Measurements from ENCODE around the gene RHBDL1.

The RHBDL1 gene

DNA sequence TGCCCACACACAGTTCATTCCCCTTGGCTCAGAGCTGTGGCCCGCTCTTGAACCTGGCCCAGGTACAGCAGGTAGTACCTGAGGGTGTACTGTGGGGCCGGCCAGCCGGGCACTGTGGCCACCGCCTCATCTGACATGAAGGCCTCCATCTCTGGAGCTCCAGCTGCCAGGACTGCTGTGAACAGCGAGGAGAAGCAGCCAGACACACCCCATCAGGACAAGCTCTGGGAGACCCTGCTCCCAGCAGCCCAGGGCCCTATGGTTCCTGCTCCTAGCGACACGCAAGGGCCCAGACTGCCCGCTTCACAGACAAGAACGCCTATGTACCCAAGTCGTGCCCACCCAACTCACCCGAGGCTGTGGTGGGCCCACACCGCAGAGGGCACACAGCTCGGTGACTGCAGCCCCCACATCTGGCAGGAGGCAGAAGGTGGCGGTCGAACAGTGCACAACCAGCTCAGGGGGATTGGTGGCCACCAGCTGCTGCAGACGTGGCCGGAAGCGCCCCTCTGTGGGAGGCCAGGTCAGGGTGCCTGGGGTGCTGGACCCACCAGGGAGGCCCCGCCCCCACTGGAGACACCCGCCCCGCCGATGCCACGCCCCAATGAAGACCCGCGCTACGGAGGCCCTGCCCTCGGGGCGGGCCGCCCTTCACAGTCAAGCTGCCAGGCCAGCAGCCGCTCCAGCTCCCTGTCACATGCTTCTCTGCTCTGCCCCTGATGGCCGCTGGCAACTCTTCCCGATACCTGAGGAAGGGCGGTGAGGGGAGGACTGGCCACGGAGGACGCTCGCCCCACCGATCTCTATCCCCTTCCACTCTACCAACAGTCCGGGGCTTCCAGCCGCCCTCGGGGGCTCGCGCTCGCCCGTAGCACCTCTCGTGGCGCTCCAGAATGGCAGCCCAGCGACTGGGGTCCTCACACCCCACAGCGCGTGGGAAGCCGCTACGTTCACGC, 3.7 kb downstream of the RHBDL1 start (continued):
- TF ChIP-seq, protein P1, sequence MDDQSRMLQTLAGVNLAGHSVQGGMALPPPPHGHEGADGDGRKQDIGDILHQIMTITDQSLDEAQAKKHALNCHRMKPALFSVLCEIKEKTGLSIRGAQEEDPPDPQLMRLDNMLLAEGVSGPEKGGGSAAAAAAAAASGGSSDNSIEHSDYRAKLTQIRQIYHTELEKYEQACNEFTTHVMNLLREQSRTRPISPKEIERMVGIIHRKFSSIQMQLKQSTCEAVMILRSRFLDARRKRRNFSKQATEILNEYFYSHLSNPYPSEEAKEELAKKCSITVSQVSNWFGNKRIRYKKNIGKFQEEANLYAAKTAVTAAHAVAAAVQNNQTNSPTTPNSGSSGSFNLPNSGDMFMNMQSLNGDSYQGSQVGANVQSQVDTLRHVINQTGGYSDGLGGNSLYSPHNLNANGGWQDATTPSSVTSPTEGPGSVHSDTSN (CRISPR knock-in tag; IDR thresholded peaks at IDR 0.05), result peak; percentile 13; the same call in 1 of the 2 replicates
- TF ChIP-seq ZFP41 (tag by site-specific recombination; IDR thresholded peaks at IDR 0.05; ENCODE audit: borderline replicate concordance) (no peak), ZNF354C (tag by site-specific recombination; IDR thresholded peaks at IDR 0.05; ENCODE audit: borderline replicate concordance, low read depth) (no peak), ZNF274 (IDR thresholded peaks at IDR 0.05; ENCODE audit: low read length) (no peak), ZNF274 (tag by site-specific recombination; IDR thresholded peaks at IDR 0.05; ENCODE audit: borderline replicate concordance) (no peak), EGR2 (tag by site-specific recombination; IDR thresholded peaks at IDR 0.05; ENCODE audit: low read depth) (0 out of 2 replicates have a peak, but pooled peaks have one; percentile 12), ZNF416 (tag by site-specific recombination; IDR thresholded peaks at IDR 0.05) (no peak), KLF9 (tag by site-specific recombination; IDR thresholded peaks at IDR 0.05; ENCODE audit: low read depth) (peak; percentile 91), ZNF837 (tag by site-specific recombination; IDR thresholded peaks at IDR 0.05) (peak; percentile 99), GLIS1 (tag by site-specific recombination; IDR thresholded peaks at IDR 0.05) (peak; percentile 97), ZNF621 (tag by site-specific recombination; IDR thresholded peaks at IDR 0.05) (no peak), SETDB1 (IDR thresholded peaks at IDR 0.05; ENCODE audit: insufficient read length, low read length) (no peak), SCRT1 (tag by site-specific recombination; IDR thresholded peaks at IDR 0.05; ENCODE audit: borderline replicate concordance) (no peak), TRIM28 (IDR thresholded peaks at IDR 0.05; ENCODE audit: borderline replicate concordance, low read length) (no peak), KLF7 (tag by site-specific recombination; IDR thresholded peaks at IDR 0.05; ENCODE audit: borderline replicate concordance) (peak; percentile 75; the same call in 1 of the 2 replicates), ZNF777 (tag by site-specific recombination; IDR thresholded peaks at IDR 0.05; ENCODE audit: borderline replicate concordance) (no peak), ZNF610 (tag by site-specific recombination; IDR thresholded peaks at IDR 0.05; ENCODE audit: borderline replicate concordance) (peak; percentile 96), ZNF670 (tag by site-specific recombination; IDR thresholded peaks at IDR 0.05; ENCODE audit: low read depth) (no peak), ZXDB (tag by site-specific recombination; IDR thresholded peaks at IDR 0.05) (peak; percentile 97), ZNF585B (tag by site-specific recombination; IDR thresholded peaks at IDR 0.05) (no peak), ZBTB17 (tag by site-specific recombination; IDR thresholded peaks at IDR 0.05) (peak; percentile 46), GLI4 (tag by site-specific recombination; IDR thresholded peaks at IDR 0.05) (no peak), ZBTB7A (tag by site-specific recombination; IDR thresholded peaks at IDR 0.05; ENCODE audit: low read depth) (peak; percentile 43; the same call in 1 of the 2 replicates), ZNF600 (tag by site-specific recombination; IDR thresholded peaks at IDR 0.05) (peak; percentile 90), ZNF37A (tag by site-specific recombination; IDR thresholded peaks at IDR 0.05) (no peak), ZNF140 (tag by site-specific recombination; IDR thresholded peaks at IDR 0.05) (no peak), ZNF394 (tag by site-specific recombination; IDR thresholded peaks at IDR 0.05; ENCODE audit: borderline replicate concordance) (peak; percentile 66), ZNF549 (tag by site-specific recombination; IDR thresholded peaks at IDR 0.05) (no peak), KLF1 (tag by site-specific recombination; IDR thresholded peaks at IDR 0.05) (peak; percentile 92), REPIN1 (tag by site-specific recombination; IDR thresholded peaks at IDR 0.05; ENCODE audit: low read depth) (no peak)
- TF ChIP-seq, protein P2, sequence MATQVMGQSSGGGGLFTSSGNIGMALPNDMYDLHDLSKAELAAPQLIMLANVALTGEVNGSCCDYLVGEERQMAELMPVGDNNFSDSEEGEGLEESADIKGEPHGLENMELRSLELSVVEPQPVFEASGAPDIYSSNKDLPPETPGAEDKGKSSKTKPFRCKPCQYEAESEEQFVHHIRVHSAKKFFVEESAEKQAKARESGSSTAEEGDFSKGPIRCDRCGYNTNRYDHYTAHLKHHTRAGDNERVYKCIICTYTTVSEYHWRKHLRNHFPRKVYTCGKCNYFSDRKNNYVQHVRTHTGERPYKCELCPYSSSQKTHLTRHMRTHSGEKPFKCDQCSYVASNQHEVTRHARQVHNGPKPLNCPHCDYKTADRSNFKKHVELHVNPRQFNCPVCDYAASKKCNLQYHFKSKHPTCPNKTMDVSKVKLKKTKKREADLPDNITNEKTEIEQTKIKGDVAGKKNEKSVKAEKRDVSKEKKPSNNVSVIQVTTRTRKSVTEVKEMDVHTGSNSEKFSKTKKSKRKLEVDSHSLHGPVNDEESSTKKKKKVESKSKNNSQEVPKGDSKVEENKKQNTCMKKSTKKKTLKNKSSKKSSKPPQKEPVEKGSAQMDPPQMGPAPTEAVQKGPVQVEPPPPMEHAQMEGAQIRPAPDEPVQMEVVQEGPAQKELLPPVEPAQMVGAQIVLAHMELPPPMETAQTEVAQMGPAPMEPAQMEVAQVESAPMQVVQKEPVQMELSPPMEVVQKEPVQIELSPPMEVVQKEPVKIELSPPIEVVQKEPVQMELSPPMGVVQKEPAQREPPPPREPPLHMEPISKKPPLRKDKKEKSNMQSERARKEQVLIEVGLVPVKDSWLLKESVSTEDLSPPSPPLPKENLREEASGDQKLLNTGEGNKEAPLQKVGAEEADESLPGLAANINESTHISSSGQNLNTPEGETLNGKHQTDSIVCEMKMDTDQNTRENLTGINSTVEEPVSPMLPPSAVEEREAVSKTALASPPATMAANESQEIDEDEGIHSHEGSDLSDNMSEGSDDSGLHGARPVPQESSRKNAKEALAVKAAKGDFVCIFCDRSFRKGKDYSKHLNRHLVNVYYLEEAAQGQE (tag by site-specific recombination; IDR thresholded peaks at IDR 0.05), result no peak
- TF ChIP-seq, protein P3, sequence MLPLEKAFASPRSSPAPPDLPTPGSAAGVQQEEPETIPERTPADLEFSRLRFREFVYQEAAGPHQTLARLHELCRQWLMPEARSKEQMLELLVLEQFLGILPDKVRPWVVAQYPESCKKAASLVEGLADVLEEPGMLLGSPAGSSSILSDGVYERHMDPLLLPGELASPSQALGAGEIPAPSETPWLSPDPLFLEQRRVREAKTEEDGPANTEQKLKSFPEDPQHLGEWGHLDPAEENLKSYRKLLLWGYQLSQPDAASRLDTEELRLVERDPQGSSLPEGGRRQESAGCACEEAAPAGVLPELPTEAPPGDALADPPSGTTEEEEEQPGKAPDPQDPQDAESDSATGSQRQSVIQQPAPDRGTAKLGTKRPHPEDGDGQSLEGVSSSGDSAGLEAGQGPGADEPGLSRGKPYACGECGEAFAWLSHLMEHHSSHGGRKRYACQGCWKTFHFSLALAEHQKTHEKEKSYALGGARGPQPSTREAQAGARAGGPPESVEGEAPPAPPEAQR (tag by site-specific recombination; IDR thresholded peaks at IDR 0.05), result no peak
- TF ChIP-seq, protein P4, sequence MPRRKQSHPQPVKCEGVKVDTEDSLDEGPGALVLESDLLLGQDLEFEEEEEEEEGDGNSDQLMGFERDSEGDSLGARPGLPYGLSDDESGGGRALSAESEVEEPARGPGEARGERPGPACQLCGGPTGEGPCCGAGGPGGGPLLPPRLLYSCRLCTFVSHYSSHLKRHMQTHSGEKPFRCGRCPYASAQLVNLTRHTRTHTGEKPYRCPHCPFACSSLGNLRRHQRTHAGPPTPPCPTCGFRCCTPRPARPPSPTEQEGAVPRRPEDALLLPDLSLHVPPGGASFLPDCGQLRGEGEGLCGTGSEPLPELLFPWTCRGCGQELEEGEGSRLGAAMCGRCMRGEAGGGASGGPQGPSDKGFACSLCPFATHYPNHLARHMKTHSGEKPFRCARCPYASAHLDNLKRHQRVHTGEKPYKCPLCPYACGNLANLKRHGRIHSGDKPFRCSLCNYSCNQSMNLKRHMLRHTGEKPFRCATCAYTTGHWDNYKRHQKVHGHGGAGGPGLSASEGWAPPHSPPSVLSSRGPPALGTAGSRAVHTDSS (tag by site-specific recombination; IDR thresholded peaks at IDR 0.05), result no peak
